MM.1S (cell line): ENCODE measurements around the gene CABP2.

Experiments
- DNase-seq: peaks from one replicate; pipeline ENCODE4 v3.0.0-alpha.2; 2015
- H2AFZ ChIP-seq: fragments of 300-600 bp; sonication (generic); 2 replicates; pipeline ENCODE4 v1.6.0; 2016; ENCODE audit warnings: antibody characterized with exemption, low read length
- H3F3A ChIP-seq: fragments of 300-600 bp; sonication (generic); 2 replicates; pipeline ENCODE4 v1.6.1; 2016; ENCODE audit warnings: mild to moderate bottlenecking, antibody characterized with exemption, low read length, moderate library complexity, mixed read lengths; ENCODE audit not compliant: insufficient read depth
- H3K27ac ChIP-seq: fragments of 300-600 bp; sonication (generic); 2 replicates; pipeline ENCODE4 v1.5.1; 2016; ENCODE audit warnings: mild to moderate bottlenecking, low read length
- H3K27me3 ChIP-seq: fragments of 300-600 bp; sonication (generic); replicated peaks from 2 replicates; pipeline ENCODE4 v1.6.0; 2016; ENCODE audit warnings: low read length; ENCODE audit not compliant: insufficient read depth
- H3K36me3 ChIP-seq: fragments of 300-600 bp; sonication (generic); replicated peaks from 2 replicates; pipeline ENCODE4 v1.6.1; 2016; ENCODE audit warnings: mild to moderate bottlenecking, low read length, mixed read lengths; ENCODE audit not compliant: insufficient read depth
- H3K4me1 ChIP-seq: fragments of 300-600 bp; sonication (generic); 2 replicates; pipeline ENCODE4 v1.6.1; 2016; ENCODE audit warnings: low read length, mixed read lengths
- H3K4me2 ChIP-seq: fragments of 300-600 bp; sonication (generic); 2 replicates; pipeline ENCODE4 v1.6.0; 2016; ENCODE audit warnings: low read depth, low read length
- H3K4me3 ChIP-seq: fragments of 300-600 bp; sonication (generic); 2 replicates; pipeline ENCODE4 v1.5.1; 2016; ENCODE audit warnings: low read length, mixed read lengths
- H3K79me2 ChIP-seq: fragments of 300-600 bp; sonication (generic); 2 replicates; pipeline ENCODE4 v1.6.1; 2016; ENCODE audit warnings: mixed run types, low read length, mixed read lengths
- H3K9ac ChIP-seq: fragments of 300-600 bp; sonication (generic); 2 replicates; pipeline ENCODE4 v1.6.1; 2016; ENCODE audit warnings: low read length, mixed read lengths
- H3K9me2 ChIP-seq: fragments of 300-600 bp; sonication (generic); replicated peaks from 2 replicates; pipeline ENCODE4 v1.6.1; 2016; ENCODE audit warnings: mild to moderate bottlenecking, low read length, mixed read lengths; ENCODE audit not compliant: insufficient read depth
- H3K9me3 ChIP-seq: fragments of 300-600 bp; sonication (generic); replicated peaks from 2 replicates; pipeline ENCODE4 v1.6.1; 2016; ENCODE audit warnings: mild to moderate bottlenecking, low read length, mixed read lengths; ENCODE audit not compliant: insufficient read depth
- H4K20me1 ChIP-seq: fragments of 300-600 bp; sonication (generic); 2 replicates; pipeline ENCODE4 v1.6.1; 2016; ENCODE audit warnings: mild to moderate bottlenecking, low read length, moderate library complexity, mixed read lengths; ENCODE audit not compliant: insufficient read depth
- CTCF ChIP-seq: fragments of 300-600 bp; sonication (generic); IDR thresholded peaks from 2 replicates; pipeline ENCODE4 v1.5.1; 2016; ENCODE audit warnings: antibody characterized with exemption, low read length, mixed read lengths
- EZH2 ChIP-seq: fragments of 300-600 bp; sonication (generic); optimal IDR thresholded peaks from 2 replicates; pipeline ENCODE3; 2017; ENCODE audit warnings: low read depth, mild to moderate bottlenecking, antibody characterized with exemption, low read length, mixed read lengths
- EZH2phosphoT487 ChIP-seq: fragments of 300-600 bp; sonication (generic); IDR thresholded peaks from 2 replicates; pipeline ENCODE4 v1.6.1; 2018; ENCODE audit warnings: antibody characterized with exemption, low read length

The CABP2 gene

GRCh38 chr11:67500831-67501715 lies 22.2 kb downstream of the CABP2 start:
- Histone ChIP-seq H4K20me1 (no peaks in the 10 kb centered on the region), H3K36me3 (no peaks in the 10 kb centered on the region), H3K4me2 (no peak overlapping the region), H3F3A (peaks cover 3% of the 10 kb centered on the region; the same call in 1 of the 2 replicates), H3K9ac (no peak overlapping the region), H3K9me2 (no peaks in the 10 kb centered on the region), H3K27ac (no peak overlapping the region), H3K79me2 (no peaks in the 10 kb centered on the region), H3K9me3 (no peaks in the 10 kb centered on the region), H2AFZ (no peak overlapping the region), H3K4me3 (no peak overlapping the region), H3K4me1 (peaks cover 8% of the 10 kb centered on the region), H3K27me3 (peaks cover 70% of the 10 kb centered on the region)
- TF ChIP-seq CTCF (no peak), EZH2phosphoT487 (no peak), EZH2 (no peak)
- DNase-seq: no peak

GRCh38 chr11:67500484-67500821 lies 22.8 kb downstream of the CABP2 start:
- Histone ChIP-seq H3K9me3 (no peaks in the 10 kb centered on the region), H3K27me3 (peaks cover 67% of the 10 kb centered on the region), H2AFZ (no peak overlapping the region), H3K27ac (no peak overlapping the region), H4K20me1 (no peaks in the 10 kb centered on the region), H3K4me3 (no peak overlapping the region), H3K9me2 (no peaks in the 10 kb centered on the region), H3K4me1 (peaks cover 2% of the 10 kb centered on the region; the same call in 1 of the 2 replicates), H3K36me3 (no peaks in the 10 kb centered on the region), H3K4me2 (no peak overlapping the region), H3F3A (no peaks in the 10 kb centered on the region), H3K79me2 (no peaks in the 10 kb centered on the region), H3K9ac (no peak overlapping the region)
- no peak for DNase-seq
- no peak for TF ChIP-seq CTCF
- TF ChIP-seq EZH2: no peak
- TF ChIP-seq EZH2phosphoT487: no peak

- no peak for DNase-seq
- Histone ChIP-seq H3K4me1 (no peaks in the 10 kb centered on the region), H2AFZ (no peak overlapping the region), H3K9me2 (no peaks in the 10 kb centered on the region), H3K79me2 (no peaks in the 10 kb centered on the region), H4K20me1 (no peaks in the 10 kb centered on the region), H3K9ac (no peak overlapping the region), H3K9me3 (no peaks in the 10 kb centered on the region), H3K4me2 (no peak overlapping the region), H3K36me3 (no peaks in the 10 kb centered on the region), H3K27ac (no peak overlapping the region), H3K4me3 (no peak overlapping the region), H3K27me3 (peaks cover 65% of the 10 kb centered on the region), H3F3A (no peaks in the 10 kb centered on the region)
- no peak for TF ChIP-seq EZH2
Measured at GRCh38 chr11:67499808-67500483, 23.3 kb downstream of the CABP2 start.
